Colonic mucosa (tissue), 4 donors: Measurements from ENCODE around the gene CALD1. TPM values are rescaled to one million over a fixed set of nuclear protein-coding genes. Genes with fewer than 3 reads are reported as not detected.

Source experiments
- DNase-seq: peaks from one replicate; pipeline ENCODE4 v3.0.0-alpha.2; 2020
- H3K27ac ChIP-seq: fragments of 200-600 bp; one replicate; pipeline ENCODE4 v1.8.0; 2021
- H3K27me3 ChIP-seq: fragments of 200-600 bp; one replicate; pipeline ENCODE4 v1.8.0; 2021
- H3K36me3 ChIP-seq: fragments of 200-600 bp; one replicate; pipeline ENCODE4 v1.8.0; 2021
- H3K4me1 ChIP-seq: fragments of 200-600 bp; one replicate; pipeline ENCODE4 v1.8.0; 2021; ENCODE audit warnings: mild to moderate bottlenecking
- H3K4me3 ChIP-seq: fragments of 200-600 bp; one replicate; pipeline ENCODE4 v1.8.0; 2021
- H3K9ac ChIP-seq, 2 donors: one replicate each; pipeline ENCODE4 v1.7.0; 2013; ENCODE audit warnings: control low read depth in 2 of 2, low read depth in 2 of 2, low read length in 2 of 2
- H3K9me3 ChIP-seq: fragments of 200-600 bp; one replicate; pipeline ENCODE4 v1.8.0; 2021
- intact Hi-C: fragments of 100-400 bp; cut with DNase I; formaldehyde crosslinking; loops from one replicate; pipeline ENCODE4 v1.14.1; 2022
- total RNA-seq, 2 donors: library from RNA; stranded (reverse); fragmentation: NEBNext Ultra II Directional in 1 of 2; extraction: Animal tissue kit (Norgen Biotek cat#: 25700) in 1 of 2; gene quantifications; one replicate each; pipeline ENCODE4 v1.2.1, GENCODE V29; 2021
- TF ChIP-seq, protein P1 (sequence below): fragments of 200-600 bp; IDR thresholded peaks from one replicate; pipeline ENCODE4 v1.8.0; 2022; ENCODE audit warnings: antibody characterized with exemption, mild to moderate bottlenecking
- donor health status: healthy.
- donor health status: DM: no; HTN: no; CAD: no.
- donor health status: DM: no; HTN: no; CAD: no.

CALD1 gene
- total RNA-seq, 2 donors from 2014 or later: 27.4 to 193 TPM

DNA sequence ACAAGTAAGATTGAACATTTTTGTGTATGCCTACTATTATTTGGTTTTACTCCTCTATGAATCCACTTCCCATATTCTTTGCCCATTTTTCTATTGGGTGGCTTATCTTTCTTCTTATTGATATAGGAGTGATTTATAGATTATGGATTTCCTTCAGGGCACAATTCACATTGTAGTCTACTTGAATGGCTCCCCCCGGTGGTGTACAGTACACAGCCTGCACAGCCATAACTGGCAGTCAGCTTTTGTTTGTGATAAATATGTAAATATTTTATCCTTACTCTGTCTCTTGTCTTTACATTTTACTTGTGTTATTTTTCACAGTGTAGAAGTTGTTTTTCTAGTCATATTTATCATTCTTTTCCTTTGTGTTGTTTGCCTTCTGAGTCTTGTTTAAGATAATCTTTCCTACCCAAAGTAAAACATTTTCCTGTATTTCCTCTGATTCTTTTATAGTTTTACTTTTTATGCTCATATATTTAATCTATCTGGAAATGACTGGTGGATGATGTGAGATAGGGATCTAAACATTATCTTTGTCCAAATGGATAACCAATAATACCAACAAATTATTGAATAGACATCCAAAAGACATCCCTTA, 23.9 kb upstream of the CALD1 start:
- H3K36me3 ChIP-seq: no peaks in the 10 kb centered on the region
- no peak overlapping the region for H3K9ac ChIP-seq
- no peak overlapping the region for H3K27ac ChIP-seq
- no peaks in the 10 kb centered on the region for H3K4me1 ChIP-seq
- intact Hi-C loops: no loop called here
- no peaks in the 10 kb centered on the region for H3K9me3 ChIP-seq
- H3K4me3 ChIP-seq: no peak overlapping the region
- DNase-seq: no peak
- TF ChIP-seq, protein P1, sequence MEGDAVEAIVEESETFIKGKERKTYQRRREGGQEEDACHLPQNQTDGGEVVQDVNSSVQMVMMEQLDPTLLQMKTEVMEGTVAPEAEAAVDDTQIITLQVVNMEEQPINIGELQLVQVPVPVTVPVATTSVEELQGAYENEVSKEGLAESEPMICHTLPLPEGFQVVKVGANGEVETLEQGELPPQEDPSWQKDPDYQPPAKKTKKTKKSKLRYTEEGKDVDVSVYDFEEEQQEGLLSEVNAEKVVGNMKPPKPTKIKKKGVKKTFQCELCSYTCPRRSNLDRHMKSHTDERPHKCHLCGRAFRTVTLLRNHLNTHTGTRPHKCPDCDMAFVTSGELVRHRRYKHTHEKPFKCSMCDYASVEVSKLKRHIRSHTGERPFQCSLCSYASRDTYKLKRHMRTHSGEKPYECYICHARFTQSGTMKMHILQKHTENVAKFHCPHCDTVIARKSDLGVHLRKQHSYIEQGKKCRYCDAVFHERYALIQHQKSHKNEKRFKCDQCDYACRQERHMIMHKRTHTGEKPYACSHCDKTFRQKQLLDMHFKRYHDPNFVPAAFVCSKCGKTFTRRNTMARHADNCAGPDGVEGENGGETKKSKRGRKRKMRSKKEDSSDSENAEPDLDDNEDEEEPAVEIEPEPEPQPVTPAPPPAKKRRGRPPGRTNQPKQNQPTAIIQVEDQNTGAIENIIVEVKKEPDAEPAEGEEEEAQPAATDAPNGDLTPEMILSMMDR: no peak
- no peaks in the 10 kb centered on the region for H3K27me3 ChIP-seq

DNA sequence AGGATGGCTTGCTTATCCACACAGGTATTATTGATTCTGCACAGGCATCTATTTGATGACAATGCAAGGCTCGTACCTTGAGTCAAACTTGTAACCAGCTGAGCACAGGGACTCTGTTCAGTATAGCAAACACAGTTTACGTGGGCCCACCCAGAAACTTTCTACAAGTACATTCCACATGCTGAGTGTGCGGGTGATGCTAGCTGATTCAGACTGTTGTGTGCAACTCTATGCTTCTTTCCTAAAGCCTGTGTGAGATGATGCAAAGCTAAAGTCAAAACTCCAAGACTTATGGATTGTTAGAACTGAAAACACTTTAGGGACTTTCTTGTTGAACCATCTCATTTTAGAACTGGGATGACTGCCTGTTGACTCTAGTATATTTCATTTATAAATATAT, 21.5 kb upstream of the CALD1 start:
- intact Hi-C loops: no loop called here
- Histone ChIP-seq H3K4me3 (no peak overlapping the region), H3K4me1 (no peaks in the 10 kb centered on the region), H3K27ac (no peak overlapping the region), H3K9me3 (no peaks in the 10 kb centered on the region), H3K36me3 (no peaks in the 10 kb centered on the region), H3K27me3 (no peaks in the 10 kb centered on the region), H3K9ac (no peak overlapping the region)
- TF ChIP-seq, protein P1: no peak
- DNase-seq: no peak

DNA sequence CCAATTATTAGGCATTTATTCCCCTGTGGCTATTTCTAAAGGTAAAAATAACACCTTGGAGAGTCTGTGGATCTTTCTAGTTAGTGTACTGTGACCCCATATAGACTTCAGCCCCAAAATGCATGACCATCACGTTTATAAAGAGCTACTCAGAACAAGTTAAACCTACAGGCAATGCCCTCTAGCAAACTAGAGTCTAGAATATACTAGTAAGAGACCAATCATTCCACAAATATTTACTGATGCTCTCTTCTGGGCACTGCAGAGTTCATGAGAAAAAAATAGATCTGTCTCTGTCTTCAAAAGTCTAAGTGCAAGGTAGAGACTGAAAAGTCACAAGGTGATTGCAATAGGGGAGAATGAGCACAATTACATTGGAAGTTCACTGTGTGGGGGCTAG, 20.5 kb upstream of the CALD1 start:
- Histone ChIP-seq H3K4me1 (no peaks in the 10 kb centered on the region), H3K9ac (no peak overlapping the region), H3K27ac (no peak overlapping the region), H3K9me3 (no peaks in the 10 kb centered on the region), H3K27me3 (no peaks in the 10 kb centered on the region), H3K4me3 (no peak overlapping the region), H3K36me3 (no peaks in the 10 kb centered on the region)
- DNase-seq: no peak
- intact Hi-C loops: no loop called here
- TF ChIP-seq, protein P1: no peak

DNA sequence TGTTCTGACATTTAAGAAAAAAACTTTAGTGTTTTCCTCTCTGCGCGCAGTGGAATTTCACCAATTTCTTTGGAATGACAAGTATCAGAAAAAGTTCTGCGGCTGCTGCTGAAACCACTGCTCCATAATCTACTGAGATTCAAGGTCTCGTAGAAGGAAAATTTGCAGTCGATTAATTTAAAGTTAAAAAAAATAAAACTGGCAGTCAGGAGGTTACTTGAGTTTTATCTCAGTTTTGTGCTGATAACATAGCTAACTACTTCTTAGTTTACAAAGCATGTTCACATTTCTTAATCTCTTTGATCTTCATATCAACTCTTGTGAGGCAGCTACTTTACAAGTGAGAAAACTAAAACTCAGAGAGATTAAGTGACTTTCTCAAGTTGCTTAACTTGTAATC, 18.2 kb upstream of the CALD1 start:
- H3K4me1 ChIP-seq: no peaks in the 10 kb centered on the region
- no peaks in the 10 kb centered on the region for H3K27me3 ChIP-seq
- TF ChIP-seq, protein P1: no peak
- no peak overlapping the region for H3K4me3 ChIP-seq
- no peaks in the 10 kb centered on the region for H3K36me3 ChIP-seq
- H3K27ac ChIP-seq: no peak overlapping the region
- no peaks in the 10 kb centered on the region for H3K9me3 ChIP-seq
- H3K9ac ChIP-seq: no peak overlapping the region
- no peak for DNase-seq
- intact Hi-C loops: no loop called here

DNA sequence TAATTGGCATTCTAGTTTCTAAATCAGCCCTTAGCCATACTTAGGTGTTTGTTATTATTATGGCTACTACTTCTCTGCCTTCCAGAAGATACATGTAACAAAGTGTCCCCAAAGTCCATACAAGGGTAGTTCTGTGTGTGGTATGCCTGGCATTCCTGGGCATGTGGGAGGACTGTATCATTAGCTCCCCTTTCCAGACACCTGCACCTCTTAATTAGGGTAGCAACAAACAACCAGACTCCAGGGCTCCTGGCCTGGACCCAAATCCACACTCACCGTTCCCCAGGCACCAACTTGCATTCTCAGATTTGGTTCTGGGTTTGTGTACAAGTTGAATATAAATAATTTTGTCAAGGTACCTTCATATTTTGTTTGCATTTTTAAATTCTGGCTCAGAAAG, 15.5 kb upstream of the CALD1 start:
- Histone ChIP-seq H3K27ac (no peak overlapping the region), H3K9me3 (no peaks in the 10 kb centered on the region)
- TF ChIP-seq, protein P1: no peak

More for the DNA sequence above, 15.5 kb upstream of the CALD1 start:
- H3K36me3 ChIP-seq: no peaks in the 10 kb centered on the region
- no peaks in the 10 kb centered on the region for H3K4me1 ChIP-seq
- H3K4me3 ChIP-seq: no peak overlapping the region
- intact Hi-C loops: no loop called here
- no peaks in the 10 kb centered on the region for H3K27me3 ChIP-seq
- DNase-seq: no peak
- H3K9ac ChIP-seq: no peak overlapping the region
